K562 (cell line): ENCODE results near the gene LEMD1. TPM values are rescaled to one million over a fixed set of nuclear protein-coding genes. Genes with fewer than 3 reads are reported as not detected.

Experiments
- ATAC-seq: fragments of 200-7000 bp; cut with Tn5 transposase; 3 replicates; pipeline ENCODE4 v1.9.1; 2020; ENCODE audit warnings: moderate library complexity
- BruUV-seq: library from RNA; stranded (reverse); fragments of 400-500 nt; replicated peaks from 2 replicates; lab custom pipeline; 2021; lab: Mats Ljungman, UMichigan
- CTCF ChIA-PET: fragments of 300-600 bp; formaldehyde crosslinking; extraction: SDS; loops from one replicate; lab custom pipeline; 2021; ENCODE audit warnings: low intra/inter-chr PET ratio; lab: Yijun Ruan, JAX
- POLR2A ChIA-PET: fragments of 300-600, 350-650 bp; sonication (Branson Sonifier 250); formaldehyde crosslinking; extraction: SDS; loops from one replicate; lab custom pipeline; 2021; ENCODE audit warnings: antibody characterized with exemption, inconsistent platforms; lab: Yijun Ruan, JAX
- DNase-seq, 4 experiments: peaks; one replicate each; pipeline versions ENCODE4 v3.0.0 to v3.0.0-alpha.2; 2011 to 2018; ENCODE audit warnings: low spot score in 3 of 4, mixed read lengths in 3 of 4; ENCODE audit errors: extremely low read depth in 1 of 4
- FAIRE-seq: peaks from 2 replicates; lab custom pipeline; 2011; peaks lifted over from hg19 to GRCh38; lab: Jason Lieb, UNC
- H2AFZ ChIP-seq: 2 replicates; pipeline ENCODE4 v1.6.0; 2011; ENCODE audit warnings: low read depth, low read length, control low read depth, inconsistent platforms
- H3K27ac ChIP-seq: fragments of 200-600 bp; 3 replicates; pipeline ENCODE4 v1.8.0; 2011; ENCODE audit warnings: low read depth, mild to moderate bottlenecking, control low read depth, inconsistent platforms, low read length, moderate library complexity, mixed read lengths; ENCODE audit errors: extremely low read depth
- H3K27me3 ChIP-seq, 2 experiments: fragments of 300-600 bp in 1 of 2; 2 replicates in 1 of 2; 3 replicates in 1 of 2; pipeline versions ENCODE4 v1.6.0 to v1.8.0; 2011; ENCODE audit warnings: inconsistent platforms in 2 of 2, low read length in 2 of 2, mild to moderate bottlenecking in 1 of 2, mixed read lengths in 1 of 2, moderate library complexity in 1 of 2; ENCODE audit not compliant: control insufficient read depth in 2 of 2, insufficient read depth in 2 of 2
- H3K36me3 ChIP-seq: fragments of 300-600 bp; 3 replicates; pipeline ENCODE4 v1.8.0; 2011; ENCODE audit warnings: mild to moderate bottlenecking, low read length, inconsistent platforms; ENCODE audit not compliant: control insufficient read depth, insufficient read depth
- H3K4me1 ChIP-seq, 2 experiments: fragments of 200-600 bp in 1 of 2; replicated peaks in 1 of 2; 2 replicates in 1 of 2; 3 replicates in 1 of 2; pipeline versions ENCODE4 v1.5.1 to v1.8.0; 2011; ENCODE audit warnings: inconsistent platforms in 2 of 2, low read length in 2 of 2, mild to moderate bottlenecking in 1 of 2, mixed read lengths in 1 of 2, moderate library complexity in 1 of 2; ENCODE audit not compliant: control insufficient read depth in 2 of 2, insufficient read depth in 2 of 2
- H3K4me2 ChIP-seq: 2 replicates; pipeline ENCODE4 v1.6.1; 2011; ENCODE audit warnings: low read length, control low read depth, inconsistent platforms, mixed read lengths; ENCODE audit not compliant: insufficient read depth
- H3K4me3 ChIP-seq: fragments of 200-600 bp; sonication (generic), shearing (Covaris generic); 2 replicates; pipeline ENCODE4 v1.5.1; 2016; ENCODE audit warnings: control low read depth, inconsistent platforms
- H3K79me2 ChIP-seq: fragments of 200-600 bp; 3 replicates; pipeline ENCODE4 v1.8.0; 2011; ENCODE audit warnings: low read length, inconsistent platforms; ENCODE audit not compliant: control insufficient read depth, insufficient read depth
- H3K9ac ChIP-seq, 2 experiments: 2 replicates each; pipeline versions ENCODE4 v1.6.0 to v1.6.1; 2011; ENCODE audit warnings: low read depth in 2 of 2, low read length in 2 of 2, control low read depth in 1 of 2, inconsistent platforms in 1 of 2, mild to moderate bottlenecking in 1 of 2, mixed read lengths in 1 of 2; ENCODE audit not compliant: insufficient read depth in 1 of 2
- H3K9me1 ChIP-seq: one replicate; pipeline ENCODE4 v1.6.0; 2011; ENCODE audit warnings: inconsistent platforms, mild to moderate bottlenecking, low read length, moderate library complexity; ENCODE audit not compliant: control insufficient read depth, insufficient read depth
- H3K9me3 ChIP-seq: replicated peaks from 2 replicates; pipeline ENCODE4 v1.5.1; 2011; ENCODE audit warnings: low read depth, low read length, inconsistent platforms; ENCODE audit not compliant: control insufficient read depth, insufficient read depth
- H4K20me1 ChIP-seq: replicated peaks from 2 replicates; pipeline ENCODE4 v1.6.1; 2011; ENCODE audit warnings: low read length, inconsistent platforms, mixed read lengths; ENCODE audit not compliant: control insufficient read depth, insufficient read depth
- ATF7 ChIP-seq: fragments of 450-650 bp; IDR thresholded peaks from 2 replicates; pipeline ENCODE4 v1.7.1; 2014; ENCODE audit warnings: mild to moderate bottlenecking, moderate library complexity
- ELF2 ChIP-seq: fragments of 250-450 bp; sonication (Bioruptor Pico); IDR thresholded peaks from 2 replicates; pipeline ENCODE4 v1.5.0; 2021; ENCODE audit warnings: mild to moderate bottlenecking
- FOXA3 ChIP-seq, 2 experiments: fragments of 450-650 bp in 1 of 2; sonication (generic) in 1 of 2; formaldehyde crosslinking; IDR thresholded peaks in 1 of 2; conservative IDR thresholded peaks in 1 of 2; 2 replicates each; pipeline versions ENCODE4 v1.4.0 to v1.8.0; 2020 to 2022; ENCODE audit warnings: mild to moderate bottlenecking in 2 of 2, missing genetic modification reagents in 1 of 2
- HINFP ChIP-seq: fragments of 450-650 bp; conservative IDR thresholded peaks from 2 replicates; pipeline ENCODE4 v1.6.1; 2016; ENCODE audit warnings: missing genetic modification characterization, low read depth, mild to moderate bottlenecking, control low read depth, missing compliant biosample characterization
- L3MBTL2 ChIP-seq: fragments of 450-650 bp; IDR thresholded peaks from 2 replicates; pipeline ENCODE4 v1.6.1; 2016; ENCODE audit warnings: mild to moderate bottlenecking, moderate library complexity
- NR2C2 ChIP-seq, 2 experiments: fragments of 200-800 bp in 1 of 2; sonication (Bioruptor generic) in 1 of 2; sonication (generic) in 1 of 2; formaldehyde crosslinking in 1 of 2; IDR thresholded peaks; 2 replicates each; pipeline versions ENCODE4 v1.6.1 to v1.8.0; 2016 to 2022; ENCODE audit warnings: mild to moderate bottlenecking in 1 of 2, missing compliant biosample characterization in 1 of 2, missing genetic modification characterization in 1 of 2, missing genetic modification reagents in 1 of 2
- POLR2A ChIP-seq: fragments of 450-650 bp; conservative IDR thresholded peaks from 2 replicates; pipeline ENCODE4 v1.6.1; 2016
- SMAD3 ChIP-seq: fragments of 450-650 bp; formaldehyde crosslinking; conservative IDR thresholded peaks from 2 replicates; pipeline ENCODE4 v1.4.0; 2020; ENCODE audit warnings: mild to moderate bottlenecking
- TCF3 ChIP-seq: sonication (generic); formaldehyde crosslinking; IDR thresholded peaks from 2 replicates; pipeline ENCODE4 v1.4.0; 2020; ENCODE audit warnings: mild to moderate bottlenecking, missing genetic modification reagents
- TRIM28 ChIP-seq: fragments of 450-650 bp; IDR thresholded peaks from 2 replicates; pipeline ENCODE4 v1.6.1; 2017
- ZNF3 ChIP-seq: fragments of 250-450 bp; sonication (Bioruptor Pico); IDR thresholded peaks from 2 replicates; pipeline ENCODE4 v1.5.0; 2021; ENCODE audit warnings: mild to moderate bottlenecking, moderate library complexity
- ZNF316 ChIP-seq: fragments of 450-650 bp; IDR thresholded peaks from 2 replicates; pipeline ENCODE4 v1.6.1; 2016
- WGBS: fragments of 100-300 bp; shearing (Covaris generic); methylation state at CpG from one replicate; pipeline ENCODE4 v1.1.6; 2016; ENCODE audit warnings: low coverage, mixed read lengths; ENCODE audit not compliant: insufficient coverage; ENCODE audit errors: missing lambda C conversion rate; 5-methylcytosine and 5-hydroxymethylcytosine counted together
- in situ Hi-C: fragments of 300-500 bp; cut with MboI; formaldehyde crosslinking; loops from 4 replicates; pipeline ENCODE4 v1.15.0; 2018; ENCODE audit warnings: inconsistent platforms, mixed read lengths
- intact Hi-C: fragments of 100-400 bp; cut with micrococcal nuclease; formaldehyde crosslinking; loops from 2 replicates; pipeline ENCODE4 v1.14.2; 2022
- polyA plus RNA-seq, 8 experiments: library from polyadenylated mRNA; depleted of rRNA in 4 of 8; stranded (reverse) in 5 of 8; unstranded in 3 of 8; fragments of >200 nt; fragmentation: Nextera tagmentation in 2 of 8; fragmentation: Illumina TruSeq in 1 of 8; extraction: Ambion mirVana in 2 of 8; extraction: Trizol in 1 of 8; gene quantifications; 2 replicates each; pipeline versions ENCODE4 v1.2.1 to v1.2.3, GENCODE V29; 2011 to 2014; ENCODE audit warnings: inconsistent platforms in 1 of 8, missing spikeins in 1 of 8
- total RNA-seq, 7 experiments: library from RNA; depleted of rRNA in 6 of 7; stranded (reverse); fragments of >200 nt in 6 of 7; fragmentation: Illumina TruSeq in 2 of 7; extraction: Trizol in 2 of 7; gene quantifications; 2 replicates each; pipeline versions ENCODE4 v1.2.1 to v1.2.3, GENCODE V29; 2011 to 2021; ENCODE audit warnings: low replicate concordance in 1 of 7
- TF ChIP-seq, protein P1 (sequence below): fragments of 250-450 bp; sonication (Bioruptor Pico); IDR thresholded peaks from 2 replicates; pipeline ENCODE4 v1.8.0; 2022; ENCODE audit warnings: moderate library complexity, mild to moderate bottlenecking, inconsistent platforms

The LEMD1 gene
- total and polyA plus RNA-seq, 9 of the 15 experiments (the other 6 are each of a cell fraction or from before 2014, with no cell fraction given): 0.11 to 2.4 (median 0.57) TPM; not detected in 1

DNA sequence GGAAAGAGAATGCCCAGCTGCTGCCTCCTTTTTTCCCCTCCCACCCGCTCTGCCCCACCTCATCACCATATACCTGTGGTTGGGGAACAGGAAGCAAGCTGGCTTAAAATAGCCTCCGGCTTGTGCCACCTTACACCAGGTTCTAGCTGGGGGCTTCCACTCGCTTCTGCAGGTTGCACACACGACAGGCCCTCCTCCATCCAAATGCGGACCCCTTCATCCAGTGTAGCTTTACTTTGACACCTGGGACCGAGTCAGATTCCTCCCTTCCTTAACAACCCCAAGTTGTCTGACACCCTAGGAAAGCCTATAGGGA is 19.4 kb upstream of the LEMD1 start:
- Histone ChIP-seq H3K4me2 (peak overlapping the region; percentile 54; the same call in 1 of the 2 replicates), H4K20me1 (no peaks in the 10 kb centered on the region), H3K9me3 (no peaks in the 10 kb centered on the region), H3K79me2 (no peaks in the 10 kb centered on the region), H2AFZ (peak overlapping the region; percentile 85), H3K4me3 (no peak overlapping the region), H3K9ac (peak overlapping the region in 1 of 2 experiments; percentile 15; a peak in 1 of 4 replicates), H3K4me1 (peaks cover 19 to 32% of the 10 kb centered on the region in 2 experiments), H3K27me3 (peaks cover 0 to 12% of the 10 kb centered on the region in 2 experiments; a peak in 2 of 5 replicates), H3K36me3 (no peaks in the 10 kb centered on the region), H3K27ac (0 out of 3 replicates have a peak overlapping the region, but pooled peaks have one; percentile 5), H3K9me1 (no peaks in the 10 kb centered on the region)
- BruUV-seq: no TSS peak
- DNase-seq (no peak), ATAC-seq (no peak), FAIRE-seq (no peak)
- ChIA-PET CTCF (no interaction called here), POLR2A (interaction anchor here (0.6 to 1.5 kb wide), 8 partner anchors 8 to 140 kb away, joined by 3 to 5 read pairs (median 3); no protein-coding TSS in a partner anchor)
- 37% methylated on average over 6 of the region's 6 CpGs for WGBS
- intact Hi-C loops (no loop called here), in situ Hi-C loops (no loop called here)
- TF ChIP-seq NR2C2 (CRISPR knock-in tag; IDR thresholded peaks at IDR 0.05): no peak
- 0 out of 2 replicates have a peak, but pooled peaks have one; percentile 3 for TF ChIP-seq NR2C2 (tag; IDR thresholded peaks at IDR 0.05)
- TF ChIP-seq TCF3: no peak

GRCh38 chr1:205440476-205441317 is 18.8 kb upstream of the LEMD1 start:
- no TSS peak for BruUV-seq
- H3K27ac ChIP-seq: peak overlapping the region; percentile 36; the same call in 1 of the 3 replicates
- TF ChIP-seq SMAD3 (no peak), ZNF316 (no peak), POLR2A (no peak), ZNF3 (CRISPR knock-in tag) (no peak), L3MBTL2 (peak; percentile 37; the same call in 1 of the 2 replicates), ATF7 (peak; percentile 85), HINFP (tag) (no peak), FOXA3 (CRISPR knock-in tag; conservative IDR thresholded peaks at IDR 0.05 in 1 of 2, IDR thresholded peaks at IDR 0.05 in 1 of 2) (0 out of 4 replicates have a peak, but pooled peaks of 1 of the 2 experiments have one; percentile 12), ELF2 (CRISPR knock-in tag) (0 out of 2 replicates have a peak, but pooled peaks have one; percentile 17), TRIM28 (no peak)
- TF ChIP-seq, protein P1, sequence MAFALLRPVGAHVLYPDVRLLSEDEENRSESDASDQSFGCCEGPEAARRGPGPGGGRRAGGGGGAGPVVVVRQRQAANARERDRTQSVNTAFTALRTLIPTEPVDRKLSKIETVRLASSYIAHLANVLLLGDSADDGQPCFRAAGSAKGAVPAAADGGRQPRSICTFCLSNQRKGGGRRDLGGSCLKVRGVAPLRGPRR (CRISPR knock-in tag): no peak

More at GRCh38 chr1:205440476-205441317, 18.8 kb upstream of the LEMD1 start:
- peak overlapping the region; percentile 54 for H3K4me2 ChIP-seq
- DNase-seq (peak; percentile 70 to 80 (median 74)), ATAC-seq (peak; percentile 84), FAIRE-seq (peak; percentile 79)
- in situ Hi-C loops (no loop called here), intact Hi-C loops (no loop called here)
- 35% methylated on average over 12 of the region's 15 CpGs for WGBS
- peaks cover 0 to 18% of the 10 kb centered on the region in 2 experiments; a peak in 3 of 5 replicates for H3K27me3 ChIP-seq
- H3K9ac ChIP-seq: peak overlapping the region in 1 of 2 experiments; percentile 72; a peak in 3 of 4 replicates
- no peaks in the 10 kb centered on the region for H3K9me3 ChIP-seq
- no peaks in the 10 kb centered on the region for H3K36me3 ChIP-seq
- ChIA-PET CTCF (no interaction called here), POLR2A (interaction anchor here (0.6 to 1.5 kb wide), 6 partner anchors 8 to 111 kb away, joined by 3 to 5 read pairs (median 3); no protein-coding TSS in a partner anchor)
- H3K4me3 ChIP-seq: no peak overlapping the region
- H4K20me1 ChIP-seq: no peaks in the 10 kb centered on the region; the same call in 1 of the 2 replicates
- H2AFZ ChIP-seq: peak overlapping the region; percentile 85
- H3K79me2 ChIP-seq: no peaks in the 10 kb centered on the region
- no peaks in the 10 kb centered on the region for H3K9me1 ChIP-seq
- H3K4me1 ChIP-seq: peaks cover 19 to 31% of the 10 kb centered on the region in 2 experiments
